GM12878 (cell line): Measurements from ENCODE around the gene TFF2. TPM values are rescaled to one million over a fixed set of nuclear protein-coding genes. Genes with fewer than 3 reads are reported as not detected.
A peak's percentile ranks its signal among the peaks of the same experiment; 100 is the strongest.

Experiments
- CHD2 ChIP-seq: IDR thresholded peaks from 2 replicates; pipeline ENCODE4 v1.6.1; 2011; ENCODE audit warnings: low read depth, low read length, improper control_type of control experiment, borderline replicate concordance
- E2F4 ChIP-seq: IDR thresholded peaks from 2 replicates; pipeline ENCODE4 v1.6.1; 2012; ENCODE audit warnings: low read depth, low read length, improper control_type of control experiment
- IRF4 ChIP-seq: IDR thresholded peaks from 2 replicates; pipeline ENCODE4 v1.6.1; 2011; ENCODE audit warnings: low read depth, low read length
- JUND ChIP-seq: IDR thresholded peaks from 2 replicates; pipeline ENCODE4 v1.6.1; 2012; ENCODE audit warnings: low read depth, mild to moderate bottlenecking, low read length, improper control_type of control experiment, moderate library complexity
- KLF5 ChIP-seq: fragments of 450-650 bp; IDR thresholded peaks from 2 replicates; pipeline ENCODE4 v1.6.1; 2014; ENCODE audit warnings: mild to moderate bottlenecking; ENCODE audit not compliant: partially characterized antibody
- NFYB ChIP-seq: IDR thresholded peaks from 2 replicates; pipeline ENCODE4 v1.6.1; 2011; ENCODE audit warnings: low read depth, mild to moderate bottlenecking, low read length, improper control_type of control experiment, moderate library complexity; ENCODE audit not compliant: insufficient read depth
- NR2C2 ChIP-seq: IDR thresholded peaks from 2 replicates; pipeline ENCODE4 v1.6.1; 2011; ENCODE audit warnings: borderline replicate concordance, low read depth; ENCODE audit not compliant: control insufficient read depth, insufficient read length
- NR2F1 ChIP-seq: fragments of 450-650 bp; conservative IDR thresholded peaks from 2 replicates; pipeline ENCODE4 v1.6.1; 2017; ENCODE audit warnings: mild to moderate bottlenecking
- NRF1 ChIP-seq: conservative IDR thresholded peaks from 2 replicates; pipeline ENCODE4 v1.6.1; 2011; ENCODE audit warnings: mild to moderate bottlenecking, low read depth, low read length, improper control_type of control experiment
- PAX5 ChIP-seq: IDR thresholded peaks from 2 replicates; pipeline ENCODE4 v1.6.1; 2011; ENCODE audit warnings: low read depth, low read length, borderline replicate concordance
- SIN3A ChIP-seq: IDR thresholded peaks from 2 replicates; pipeline ENCODE4 v1.6.1; 2012; ENCODE audit warnings: low read depth, low read length, improper control_type of control experiment
- SMC3 ChIP-seq: IDR thresholded peaks from 2 replicates; pipeline ENCODE4 v1.6.1; 2011; ENCODE audit warnings: low read length, improper control_type of control experiment, borderline replicate concordance
- SREBF2 ChIP-seq: IDR thresholded peaks from 2 replicates; pipeline ENCODE4 v1.6.1; 2012; ENCODE audit warnings: mild to moderate bottlenecking, low read length
- STAT1 ChIP-seq: fragments of 450-650 bp; conservative IDR thresholded peaks from 2 replicates; pipeline ENCODE4 v1.6.1; 2014; ENCODE audit warnings: antibody characterized with exemption, mild to moderate bottlenecking
- ZNF274 ChIP-seq: IDR thresholded peaks from one replicate; pipeline ENCODE4 v1.8.0; 2011; ENCODE audit not compliant: insufficient read length, insufficient read depth
- ZSCAN29 ChIP-seq: fragments of 450-650 bp; IDR thresholded peaks from 2 replicates; pipeline ENCODE4 v1.6.1; 2017; ENCODE audit warnings: mild to moderate bottlenecking, moderate library complexity
- polyA plus RNA-seq, 11 experiments: library from polyadenylated mRNA; depleted of rRNA in 4 of 11; unstranded in 6 of 11; stranded (reverse) in 5 of 11; fragments of >200 nt; fragmentation: Nextera tagmentation in 4 of 11; fragmentation: Illumina TruSeq in 1 of 11; extraction: Ambion mirVana in 4 of 11; extraction: Trizol in 1 of 11; gene quantifications; 1 replicate in 1 of 11; 2 replicates in 10 of 11; pipeline versions ENCODE4 v1.2.1 to v1.2.3, GENCODE V29; 2011 to 2016; ENCODE audit warnings: inconsistent platforms in 2 of 11, missing spikeins in 2 of 11, low read depth in 1 of 11
- total RNA-seq, 4 experiments: library from RNA; depleted of rRNA in 3 of 4; stranded (reverse); fragments of >200 nt in 3 of 4; fragmentation: Illumina TruSeq in 1 of 4; extraction: Trizol in 1 of 4; gene quantifications; 2 replicates each; pipeline versions ENCODE4 v1.2.1 to v1.2.3, GENCODE V29; 2013 to 2021
- TF ChIP-seq, protein P1 (sequence below): IDR thresholded peaks from 2 replicates; pipeline ENCODE4 v1.6.1; 2011; ENCODE audit warnings: mild to moderate bottlenecking, low read depth, low read length, moderate library complexity; ENCODE audit not compliant: insufficient replicate concordance

TFF2 gene
- total and polyA plus RNA-seq, 10 of the 15 experiments (the other 5 are each of a cell fraction or from before 2014, with no cell fraction given) = 0.56 TPM; not detected in 9

DNA sequence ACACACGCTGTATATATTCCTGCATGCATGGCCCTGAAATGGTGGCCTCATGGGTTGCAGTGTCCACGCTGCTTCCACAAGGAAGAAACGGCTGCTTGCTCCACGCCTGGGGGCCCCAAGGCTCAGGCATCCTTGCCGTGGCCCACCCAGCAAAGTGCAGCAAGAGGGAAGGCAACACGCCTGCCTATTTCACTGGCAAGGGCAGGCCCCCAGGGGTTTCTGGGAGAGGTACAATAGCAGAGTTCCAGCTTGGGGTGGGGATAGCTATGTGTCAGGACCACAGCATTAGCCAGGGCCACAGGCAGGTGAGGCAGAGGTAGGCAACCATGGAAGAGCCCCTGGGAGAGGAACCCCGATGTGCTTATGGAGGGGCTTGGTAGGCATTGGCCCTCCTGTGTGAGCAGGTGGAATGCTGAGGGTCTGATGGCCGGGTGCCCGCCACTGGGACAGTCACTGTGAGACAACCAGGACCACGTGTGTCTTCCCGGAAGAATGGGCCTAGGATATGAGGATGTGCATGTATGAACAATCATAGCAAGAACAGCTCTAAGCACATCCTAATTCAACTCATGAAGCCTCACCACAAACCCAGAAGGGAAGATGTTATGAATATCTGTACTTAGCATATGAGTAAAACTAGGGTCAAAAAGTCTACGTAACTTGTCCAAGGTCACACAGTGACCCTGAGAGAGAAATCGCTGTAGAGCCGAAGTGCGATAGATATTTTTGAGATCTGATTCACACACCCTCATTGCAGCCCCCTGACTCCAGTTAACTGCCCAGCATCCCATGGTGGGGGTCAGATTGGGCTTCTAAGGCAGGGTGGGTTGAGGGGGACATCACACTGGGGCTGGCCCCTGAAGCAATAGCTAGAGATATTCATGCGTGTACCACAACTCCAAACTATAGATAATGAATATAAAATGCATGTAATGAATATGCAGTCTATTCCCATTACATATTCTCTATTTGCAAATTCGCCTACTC, 11.8 kb downstream of the TFF2 start (continued):
- no peak for TF ChIP-seq E2F4
- no peak for TF ChIP-seq NR2C2
- TF ChIP-seq NFYB = no peak
- TF ChIP-seq JUND = no peak
- TF ChIP-seq ZNF274 = no peak
- TF ChIP-seq PAX5 = no peak
- TF ChIP-seq, protein P1, sequence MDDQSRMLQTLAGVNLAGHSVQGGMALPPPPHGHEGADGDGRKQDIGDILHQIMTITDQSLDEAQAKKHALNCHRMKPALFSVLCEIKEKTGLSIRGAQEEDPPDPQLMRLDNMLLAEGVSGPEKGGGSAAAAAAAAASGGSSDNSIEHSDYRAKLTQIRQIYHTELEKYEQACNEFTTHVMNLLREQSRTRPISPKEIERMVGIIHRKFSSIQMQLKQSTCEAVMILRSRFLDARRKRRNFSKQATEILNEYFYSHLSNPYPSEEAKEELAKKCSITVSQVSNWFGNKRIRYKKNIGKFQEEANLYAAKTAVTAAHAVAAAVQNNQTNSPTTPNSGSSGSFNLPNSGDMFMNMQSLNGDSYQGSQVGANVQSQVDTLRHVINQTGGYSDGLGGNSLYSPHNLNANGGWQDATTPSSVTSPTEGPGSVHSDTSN = no peak
- TF ChIP-seq NRF1 = no peak
- TF ChIP-seq STAT1 = no peak
- peak; percentile 85; the same call in 1 of the 2 replicates for TF ChIP-seq IRF4
- no peak for TF ChIP-seq ZSCAN29
- no peak for TF ChIP-seq CHD2
- TF ChIP-seq SMC3 = no peak
- TF ChIP-seq NR2F1 = no peak; the same call in 1 of the 2 replicates
- no peak for TF ChIP-seq SREBF2
- TF ChIP-seq SIN3A = no peak
- TF ChIP-seq KLF5 = no peak
- TF ChIP-seq, all 136 proteins: peak for 15
